Measurements from ENCODE around the gene CYLC2. TPM values are rescaled to one million over a fixed set of nuclear protein-coding genes. Genes with fewer than 3 reads are reported as not detected.

The CYLC2 gene
- not detected in 2 replicates for total RNA-seq

GRCh38 chr9:102995033-102995432 is at the start of gene CYLC2:
CYLC2 (plus strand) TSS chr9:102995333; CDS start chr9:102995381, 48 bp downstream.

Data from airway epithelial cell (primary cell).